ENCODE measurements around the gene NELFCD.
"Not testable (repeated sequence)": the region's sequence is repeated elsewhere in the genome, so short reads cannot be mapped to it uniquely, and the experiment has no call there.

NELFCD gene

GRCh38 chr20:58980711-58981627 lies at the start of gene NELFCD:
Gene NELFCD, plus strand, starts transcription at chr20:58981256. Its CDS starts 54 bp downstream, at chr20:58981310.
- no peak for FAIRE-seq

- no peak for FAIRE-seq
Observed at GRCh38 chr20:58932170-58932569, 48.9 kb upstream of the NELFCD start.

DNA sequence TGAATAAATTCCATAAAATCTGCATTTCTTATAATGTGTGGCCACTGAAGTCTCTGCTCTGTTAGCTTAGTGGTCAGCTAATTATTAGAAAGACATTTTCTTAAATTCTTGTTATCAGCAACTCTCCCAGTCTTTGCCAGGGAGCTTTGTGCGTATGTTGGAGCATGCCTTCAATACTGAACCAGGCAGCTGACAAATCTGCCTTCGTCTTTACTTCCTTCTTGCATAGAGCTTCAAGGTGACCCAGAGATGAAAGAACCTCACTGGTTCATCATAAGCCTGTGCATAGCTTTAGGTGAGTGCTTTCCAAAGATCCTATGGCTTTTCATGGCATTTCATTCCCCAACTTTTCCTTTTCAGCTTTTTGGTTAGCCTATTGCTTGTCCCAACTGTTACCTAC lies 43.0 kb upstream of the NELFCD start:
- FAIRE-seq: no peak

GRCh38 chr20:58938541-58938940 lies 42.5 kb upstream of the NELFCD start:
- no peak for FAIRE-seq

GRCh38 chr20:58941471-58941870 lies 39.6 kb upstream of the NELFCD start:
- FAIRE-seq: no peak

DNA sequence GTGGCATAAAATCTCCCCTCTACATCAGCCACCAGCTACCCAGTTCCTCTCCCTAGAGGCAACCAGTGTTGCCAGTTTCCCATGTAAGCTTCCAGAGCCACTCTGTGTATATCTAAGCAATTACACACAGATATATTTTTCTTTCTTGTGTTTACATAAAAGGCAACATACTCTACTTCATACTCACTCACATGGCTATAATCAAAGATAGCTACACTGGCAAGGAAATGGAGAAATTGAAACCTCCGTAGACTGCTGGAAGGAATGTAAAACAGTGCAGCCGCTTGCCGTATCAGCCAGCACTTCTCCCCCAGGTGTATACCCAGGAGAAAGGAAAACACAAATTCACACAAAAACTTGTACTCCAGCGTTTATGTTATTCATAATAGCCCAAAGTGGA lies 38.5 kb upstream of the NELFCD start:
- FAIRE-seq: no peak

- FAIRE-seq: no peak
Observed at GRCh38 chr20:58944610-58945009, 36.4 kb upstream of the NELFCD start.

- no peak for FAIRE-seq
Observed at GRCh38 chr20:58945965-58946631, 35.0 kb upstream of the NELFCD start.

- FAIRE-seq: not testable (repeated sequence)
Observed at GRCh38 chr20:58947797-58948388, 33.2 kb upstream of the NELFCD start.

- FAIRE-seq: no peak
Observed at GRCh38 chr20:58950603-58951002, 30.5 kb upstream of the NELFCD start.

DNA sequence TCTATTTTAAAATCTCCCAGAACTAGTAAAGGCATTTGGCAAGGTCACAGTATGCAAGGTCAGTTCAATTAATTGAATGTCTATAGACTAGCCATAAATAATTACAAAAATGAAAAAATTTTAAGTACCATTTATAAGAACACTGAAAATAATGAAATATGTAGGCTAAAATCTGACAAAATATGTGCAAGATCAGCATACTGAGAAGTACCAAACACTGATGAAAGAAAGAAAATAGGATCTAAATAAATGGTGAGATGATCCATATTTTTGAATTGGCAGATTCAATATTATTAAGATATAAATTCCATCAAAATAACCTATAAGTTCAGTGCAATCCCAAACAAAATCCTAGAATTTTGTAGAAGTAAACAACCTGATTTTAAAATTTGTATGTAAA lies 28.0 kb upstream of the NELFCD start:
- no peak for FAIRE-seq

- no peak for FAIRE-seq
Observed at GRCh38 chr20:58956078-58956477, 25.0 kb upstream of the NELFCD start.

DNA sequence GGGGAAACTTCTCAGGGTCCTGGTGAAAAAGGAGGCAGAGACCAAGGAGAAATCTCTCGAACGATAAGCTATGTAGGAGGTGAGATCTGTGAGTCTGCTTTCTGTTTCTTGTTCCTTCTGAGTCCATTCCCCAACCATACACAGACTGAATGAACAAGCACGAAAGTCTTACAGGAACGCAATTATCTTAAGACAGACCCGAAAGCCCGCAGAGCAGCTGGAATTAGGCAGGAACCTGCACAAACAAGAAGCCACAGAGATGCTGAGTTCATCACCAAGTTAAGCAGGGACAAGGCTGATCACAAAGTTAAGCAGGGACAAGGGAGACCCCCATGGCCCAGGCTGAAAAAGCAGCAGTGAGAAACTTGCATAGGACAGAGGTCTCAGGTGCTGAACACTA lies 21.4 kb upstream of the NELFCD start:
- no peak for FAIRE-seq

DNA sequence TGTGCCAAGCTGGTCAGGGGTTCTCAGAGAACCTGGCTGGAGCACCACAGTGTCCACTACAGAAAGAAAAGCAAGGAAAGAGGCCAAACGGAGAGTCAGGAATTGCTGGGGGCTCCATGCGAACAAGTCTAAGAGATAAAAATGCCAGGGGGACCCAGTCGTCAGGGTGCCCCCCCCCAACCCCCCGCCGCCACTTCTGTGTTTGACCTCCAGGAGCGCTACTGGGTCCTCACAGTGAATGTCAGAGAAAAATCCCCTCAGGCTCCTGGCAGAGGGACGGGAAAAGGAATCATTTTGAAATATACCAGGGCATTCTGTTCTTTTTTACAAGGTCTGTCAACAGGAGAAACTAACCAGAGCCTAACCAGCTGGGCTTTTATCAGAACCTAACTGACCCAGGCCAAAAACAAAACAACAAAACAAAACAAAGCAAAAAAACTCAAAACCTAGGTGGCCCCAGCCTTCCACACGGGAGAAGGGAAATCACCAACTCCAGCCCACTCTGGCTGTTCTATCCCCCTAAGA lies 17.9 kb upstream of the NELFCD start:
- no peak for FAIRE-seq

DNA sequence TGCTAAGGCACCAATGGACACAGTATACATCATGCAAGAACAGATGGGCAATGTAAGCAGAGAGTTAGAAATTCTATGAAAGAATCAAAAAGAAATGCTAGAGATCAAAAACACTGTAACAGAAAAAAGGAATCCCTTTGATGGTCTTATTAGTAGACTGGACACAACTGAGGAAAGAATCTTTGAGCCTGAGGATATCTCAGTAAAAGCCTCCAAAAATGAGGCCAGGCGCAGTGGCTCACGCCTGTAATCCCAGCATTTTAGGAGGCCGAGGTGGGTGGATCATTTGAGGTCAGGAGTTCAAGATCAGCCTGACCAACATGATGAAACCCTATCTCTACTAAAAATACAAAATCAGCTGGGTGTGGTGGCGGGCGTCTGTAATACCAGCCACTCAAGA lies 17.1 kb upstream of the NELFCD start:
- not testable (repeated sequence) for FAIRE-seq

GRCh38 chr20:58965270-58966064 lies 15.6 kb upstream of the NELFCD start:
- no peak for FAIRE-seq

DNA sequence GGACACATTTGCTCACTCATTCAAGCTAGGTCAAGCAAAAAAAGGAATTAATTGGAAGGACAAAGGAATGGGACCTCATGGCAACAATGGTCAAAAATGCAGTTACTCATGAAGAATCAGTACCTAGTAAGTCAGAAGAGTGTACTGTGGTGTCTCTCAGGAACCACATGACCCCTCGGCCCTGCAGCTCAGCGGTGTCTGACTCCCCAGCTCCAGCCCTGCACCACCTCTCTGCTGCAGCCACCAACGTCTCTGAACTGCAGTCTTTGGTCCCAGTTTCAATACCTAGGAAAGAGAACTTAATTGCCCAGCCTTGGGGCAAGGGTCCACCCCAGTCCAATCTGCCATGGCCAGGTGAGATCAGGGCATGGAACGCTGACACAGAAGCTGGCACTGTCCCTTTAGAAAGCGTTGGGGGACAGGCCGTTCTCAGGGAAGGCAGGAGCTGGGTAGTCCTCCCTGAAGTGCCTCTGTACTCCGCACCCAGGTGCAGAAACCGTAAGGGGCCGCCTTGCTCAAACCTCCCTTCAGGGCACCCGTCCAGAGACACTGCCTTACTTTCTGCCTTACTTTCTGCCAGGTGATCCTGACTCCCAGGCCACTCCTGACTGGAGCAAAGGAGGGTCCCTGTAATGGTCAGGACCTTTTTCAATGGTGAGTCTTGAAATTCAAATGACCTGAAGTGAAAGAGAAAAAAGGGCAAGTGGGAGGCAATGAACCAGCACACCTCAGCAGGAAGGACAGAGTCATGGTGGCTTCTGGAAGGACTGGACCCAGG lies 13.2 kb upstream of the NELFCD start:
- no peak for FAIRE-seq

- no peak for FAIRE-seq
Observed at GRCh38 chr20:58969439-58969838, 11.6 kb upstream of the NELFCD start.

- FAIRE-seq: no peak
Observed at GRCh38 chr20:58970146-58970545, 10.9 kb upstream of the NELFCD start.

- no peak for FAIRE-seq
Observed at GRCh38 chr20:58971429-58971828, 9.6 kb upstream of the NELFCD start.

- FAIRE-seq: no peak
Observed at GRCh38 chr20:58973179-58973578, 7.9 kb upstream of the NELFCD start.

DNA sequence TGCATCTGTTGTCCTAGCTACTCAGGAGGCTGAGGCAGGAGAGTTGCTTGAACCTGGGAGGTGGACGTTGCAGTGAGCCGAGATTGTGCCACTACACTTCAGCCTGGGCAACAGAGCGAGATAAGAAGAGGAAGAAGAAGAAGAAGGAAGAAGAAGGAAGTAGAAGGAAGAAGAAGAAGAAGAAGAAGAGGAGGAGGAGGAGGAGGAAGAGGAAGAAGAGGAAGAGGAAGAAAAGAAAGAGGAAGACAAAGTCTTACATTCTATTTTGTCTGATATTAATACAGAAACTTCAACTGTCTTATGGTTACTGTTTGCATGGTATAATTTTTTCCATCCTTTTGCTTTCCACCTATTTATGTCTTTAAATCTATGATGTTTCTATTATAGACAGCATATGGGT lies 7.2 kb upstream of the NELFCD start:
- no peak for FAIRE-seq
